EL (cell line): Measurements from ENCODE around the gene PHACTR3.
"Not testable (repeated sequence)": the region's sequence is repeated elsewhere in the genome, so short reads cannot be mapped to it uniquely, and the experiment has no call there.

ENCODE experiments used
- DNase-seq: peaks from one replicate; pipeline ENCODE4 v3.0.0-alpha.2; 2016

The PHACTR3 gene

GRCh38 chr20:59591061-59591460, 13.3 kb upstream of the PHACTR3 start:
- no peak for DNase-seq

- DNase-seq: no peak
Measured at GRCh38 chr20:59596690-59597089, 7.7 kb upstream of the PHACTR3 start.

GRCh38 chr20:59597240-59597639, 7.1 kb upstream of the PHACTR3 start:
- no peak for DNase-seq

DNA sequence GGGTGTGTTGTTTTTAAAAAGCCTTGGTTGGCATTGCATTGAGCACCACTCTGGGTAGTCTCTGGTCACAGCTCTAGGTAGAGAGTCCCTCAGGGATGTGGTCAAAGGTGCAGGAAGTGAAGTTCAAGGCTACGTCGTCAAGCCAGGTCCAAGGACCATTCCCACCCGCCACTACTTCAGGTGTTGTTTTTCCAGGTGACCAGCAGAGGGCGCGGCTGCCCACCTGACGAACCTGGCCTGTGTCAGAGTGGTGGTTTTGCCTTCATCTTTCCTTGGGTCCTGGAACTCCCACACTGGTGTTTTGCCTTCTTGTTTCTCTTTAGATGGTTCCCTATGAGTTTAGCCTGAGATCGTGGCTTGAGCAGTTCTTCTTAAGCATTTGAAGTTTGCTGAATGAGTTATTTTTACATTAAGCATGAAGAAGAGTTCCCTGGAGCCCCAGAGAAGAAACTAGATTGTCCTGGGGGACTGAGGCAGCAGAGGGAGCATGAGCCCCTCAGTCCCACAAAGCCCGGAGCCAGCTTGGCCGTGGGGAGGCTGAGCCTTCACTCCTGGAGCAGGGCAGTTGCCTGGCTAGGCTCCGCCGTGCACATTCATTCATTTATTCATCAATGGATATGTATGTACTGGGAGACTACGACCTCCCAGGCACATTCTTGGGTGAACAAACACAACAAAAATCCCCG, 5.6 kb upstream of the PHACTR3 start:
- peak; percentile 21 for DNase-seq

- no peak for DNase-seq
Measured at GRCh38 chr20:59599941-59600340, 4.4 kb upstream of the PHACTR3 start.

GRCh38 chr20:59600472-59600871, 3.9 kb upstream of the PHACTR3 start:
- no peak for DNase-seq

DNA sequence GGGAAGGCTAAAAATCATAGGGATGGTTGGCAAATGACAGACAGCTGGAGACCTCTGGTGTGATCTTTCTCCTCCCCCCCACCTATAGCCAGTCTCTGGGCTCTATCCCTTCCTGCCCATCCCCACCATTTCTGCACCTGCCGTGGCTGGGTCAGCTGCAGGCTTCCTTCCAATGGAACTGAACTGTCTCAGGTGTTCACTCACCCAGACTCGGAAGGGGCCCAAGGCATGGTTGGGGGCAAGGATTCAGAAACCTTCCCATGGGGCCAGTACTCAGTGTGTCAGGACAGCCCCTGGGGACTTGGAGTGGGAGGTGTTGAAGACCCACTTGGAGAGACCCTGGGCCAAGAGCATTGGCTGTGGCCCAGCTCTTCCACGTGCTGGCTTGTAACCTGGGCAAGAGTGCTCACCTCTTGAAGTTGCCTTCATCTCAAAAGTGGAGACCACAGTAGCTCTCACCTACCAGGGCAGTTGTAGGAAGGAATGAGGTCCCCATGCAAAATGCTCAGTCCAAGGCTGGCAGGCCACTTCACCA, 1.7 kb upstream of the PHACTR3 start:
- DNase-seq: no peak

- DNase-seq: no peak
Measured at GRCh38 chr20:59603176-59603575, 1.2 kb upstream of the PHACTR3 start.

GRCh38 chr20:59604741-59605600, 631 bp downstream of the PHACTR3 start:
- no peak for DNase-seq

DNA sequence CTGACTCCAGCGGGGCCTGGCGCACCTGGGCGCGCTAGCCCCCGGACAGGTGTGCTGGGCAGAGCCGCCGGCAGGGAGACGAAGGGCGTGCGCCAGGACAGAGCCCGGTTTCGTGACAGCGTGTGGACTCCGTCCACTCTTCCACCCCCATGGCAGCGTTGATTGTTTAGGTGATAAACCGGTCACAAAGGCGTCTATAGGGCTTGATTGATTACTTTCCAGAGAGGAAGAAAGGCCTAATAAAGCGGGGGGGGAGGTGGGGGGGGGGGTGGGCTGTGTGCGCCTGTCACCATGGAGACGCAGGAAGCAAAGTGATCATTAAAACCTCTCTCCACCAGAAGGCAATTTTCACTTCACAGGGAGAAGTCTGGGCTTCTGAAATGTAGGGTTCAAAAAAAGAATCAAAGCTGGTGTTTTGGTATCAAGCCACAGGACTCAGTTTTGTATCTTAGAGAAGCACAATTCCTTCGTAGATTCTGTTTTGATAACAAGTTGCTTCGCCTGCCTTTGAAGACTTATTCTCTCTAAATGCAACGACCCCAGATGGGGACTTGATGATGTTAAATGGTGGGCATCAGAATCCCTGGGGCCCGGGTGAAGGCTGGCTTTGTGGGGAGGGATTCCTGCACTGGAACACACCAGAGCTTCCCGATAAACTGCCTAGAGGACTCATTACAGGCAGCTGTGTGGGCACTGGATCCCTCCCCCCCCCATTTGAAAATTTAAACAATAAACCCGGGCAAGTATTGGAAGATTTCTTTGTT, 1.4 kb downstream of the PHACTR3 start:
- DNase-seq: no peak

GRCh38 chr20:59606566-59606965, 2.2 kb downstream of the PHACTR3 start:
- DNase-seq: no peak

DNA sequence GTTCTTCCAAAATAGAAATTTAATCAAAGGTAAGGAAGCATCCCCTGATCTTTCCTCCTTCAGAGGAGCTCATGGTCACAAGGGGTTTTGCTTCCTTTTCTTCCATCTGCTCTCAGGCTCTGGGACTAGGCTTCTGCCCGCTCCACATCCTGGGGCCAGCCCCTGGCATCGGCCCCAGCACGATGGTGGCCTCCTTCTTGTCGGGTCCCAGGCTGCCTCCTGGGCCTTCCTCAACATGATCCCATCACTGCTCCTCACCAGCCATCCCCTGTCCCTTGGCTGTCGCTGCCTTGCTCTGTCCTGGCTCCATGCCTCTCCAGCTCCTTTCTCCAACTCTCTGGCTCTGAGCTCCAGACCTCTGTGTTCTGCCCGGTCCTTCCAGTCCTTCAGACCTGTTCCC, 4.1 kb downstream of the PHACTR3 start:
- no peak for DNase-seq

GRCh38 chr20:59608871-59609270, 4.5 kb downstream of the PHACTR3 start:
- no peak for DNase-seq

DNA sequence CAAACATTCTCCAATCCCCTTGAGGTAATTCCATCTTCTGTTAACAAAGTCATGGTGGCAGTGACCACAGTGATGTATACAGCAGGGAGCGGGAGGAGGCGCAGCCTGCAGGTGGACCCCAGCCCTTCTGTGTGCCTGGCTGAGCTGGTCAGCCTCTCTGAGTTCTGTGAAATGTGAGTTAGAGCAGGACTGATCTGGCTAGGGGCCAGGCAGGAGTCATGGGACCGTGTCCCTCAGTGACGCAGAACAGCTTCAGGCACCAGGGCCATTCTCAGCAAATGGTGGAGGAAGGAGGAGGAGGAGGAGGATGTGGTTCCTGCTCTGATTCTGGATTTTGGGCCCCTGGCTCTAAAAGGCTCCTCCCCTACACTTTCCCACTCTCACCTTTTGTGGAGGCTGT, 6.9 kb downstream of the PHACTR3 start:
- no peak for DNase-seq

- DNase-seq: no peak
Measured at GRCh38 chr20:59613861-59614260, 9.5 kb downstream of the PHACTR3 start.

GRCh38 chr20:59614714-59615113, 10.4 kb downstream of the PHACTR3 start:
- no peak for DNase-seq

DNA sequence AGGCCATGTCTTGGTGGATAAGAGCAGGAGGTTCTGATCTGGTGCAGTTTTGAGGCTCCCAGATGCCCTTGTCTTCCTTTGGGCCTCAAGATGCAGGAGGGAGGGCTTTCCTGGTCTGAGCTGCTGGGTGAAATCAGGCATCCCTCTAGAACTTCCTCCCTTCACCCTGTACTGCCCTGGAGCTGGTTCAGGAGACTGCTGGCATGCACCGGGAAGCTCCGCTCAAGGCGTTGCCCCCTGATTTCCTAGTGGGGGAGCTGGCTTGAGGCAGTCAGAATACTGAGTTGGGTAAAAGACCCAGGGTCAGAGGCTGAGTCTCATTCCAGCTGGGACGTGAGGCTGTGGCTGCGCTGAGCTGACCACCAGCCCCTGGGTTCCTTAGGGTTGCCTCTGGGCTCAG, 12.0 kb downstream of the PHACTR3 start:
- no peak for DNase-seq

DNA sequence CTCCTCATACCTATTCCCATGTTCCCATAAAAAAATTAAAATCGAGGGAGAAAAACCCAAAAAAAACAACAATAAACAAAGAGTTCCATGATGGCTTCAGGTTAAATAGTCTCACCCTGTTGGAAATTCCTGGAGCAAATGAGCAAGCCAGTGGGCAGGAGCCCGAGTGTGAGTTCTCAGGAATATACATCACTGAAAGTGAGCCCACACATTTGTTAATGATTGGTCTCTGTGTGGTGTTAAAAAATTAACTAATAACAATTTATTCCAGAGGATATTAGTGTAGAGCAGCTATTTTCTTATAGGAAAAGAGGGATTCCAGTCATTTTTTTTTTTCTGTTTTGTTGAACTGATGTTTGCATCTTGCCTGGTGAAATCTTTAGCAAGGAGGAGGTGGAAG, 12.9 kb downstream of the PHACTR3 start:
- no peak for DNase-seq

DNA sequence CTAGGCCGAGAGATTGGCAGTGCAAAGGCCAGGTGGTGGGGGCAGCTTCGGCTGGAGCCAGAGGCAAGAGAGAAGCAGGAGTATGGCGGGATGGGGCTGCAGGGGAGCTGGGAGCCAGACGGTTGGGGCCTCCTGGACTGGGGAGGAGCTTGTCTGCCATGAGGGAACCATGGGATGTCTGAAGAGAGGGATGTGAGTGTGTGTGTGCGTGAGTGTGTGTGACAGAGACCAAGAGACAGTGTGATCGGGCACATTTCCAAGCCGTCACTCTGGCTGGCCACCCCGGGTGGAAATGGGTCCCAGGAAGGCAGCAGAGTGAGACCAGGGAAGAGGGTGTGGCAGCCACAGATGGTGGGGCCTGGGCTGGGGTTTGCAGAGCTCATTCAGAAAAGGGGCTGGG, 13.8 kb downstream of the PHACTR3 start:
- DNase-seq: no peak

DNA sequence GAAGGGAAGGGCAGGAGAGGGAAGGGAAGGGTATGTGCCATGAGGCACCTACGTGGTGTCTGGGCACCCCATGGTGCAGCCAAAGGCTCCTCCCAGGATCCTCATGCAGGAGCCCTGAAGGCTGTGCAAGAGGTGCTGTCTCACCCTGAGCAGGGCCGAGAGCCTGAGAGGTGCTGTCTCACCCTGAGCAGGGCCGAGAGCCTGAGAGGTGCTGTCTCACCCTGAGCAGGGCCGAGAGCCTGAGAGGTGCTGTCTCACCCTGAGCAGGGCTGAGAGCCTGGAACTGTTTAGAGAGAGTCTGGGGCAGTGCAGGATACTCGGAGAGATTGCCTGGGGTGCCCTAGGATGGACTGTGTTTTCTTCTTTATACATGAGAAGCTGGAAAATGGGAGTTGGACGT, 14.2 kb downstream of the PHACTR3 start:
- not testable (repeated sequence) for DNase-seq

DNA sequence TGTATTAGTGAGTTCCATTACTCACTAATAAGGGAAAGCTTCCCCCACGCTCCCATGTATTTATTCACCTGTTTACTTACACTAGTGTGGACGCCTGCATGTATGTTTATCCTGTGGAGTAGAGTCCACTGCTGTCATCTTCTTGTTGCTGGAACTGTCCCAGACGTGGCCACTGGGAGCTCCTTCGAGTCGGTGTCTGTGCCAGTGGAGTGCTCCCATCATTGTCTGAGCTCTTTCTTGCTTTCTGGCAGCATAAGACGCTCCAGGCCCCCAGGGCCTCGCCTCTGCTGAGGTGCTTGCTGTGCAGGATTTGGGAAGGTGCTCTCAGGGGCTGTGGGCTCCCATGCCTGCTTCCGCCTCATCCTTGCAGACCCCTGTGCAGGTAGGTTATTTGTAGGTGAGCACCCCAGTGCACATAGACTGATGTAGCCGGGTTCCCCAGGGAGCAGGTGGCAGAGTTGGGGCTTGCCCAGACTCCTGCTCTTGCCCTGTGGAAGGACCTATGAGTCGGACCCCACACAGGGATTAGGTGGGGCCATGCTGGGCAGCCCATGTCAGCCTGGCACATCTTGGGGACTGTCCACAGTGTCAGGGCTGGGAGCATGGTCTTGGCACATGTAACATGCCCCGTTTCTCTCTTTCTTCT, 16.6 kb downstream of the PHACTR3 start:
- DNase-seq: no peak

- no peak for DNase-seq
Measured at GRCh38 chr20:59622496-59622895, 18.2 kb downstream of the PHACTR3 start.

DNA sequence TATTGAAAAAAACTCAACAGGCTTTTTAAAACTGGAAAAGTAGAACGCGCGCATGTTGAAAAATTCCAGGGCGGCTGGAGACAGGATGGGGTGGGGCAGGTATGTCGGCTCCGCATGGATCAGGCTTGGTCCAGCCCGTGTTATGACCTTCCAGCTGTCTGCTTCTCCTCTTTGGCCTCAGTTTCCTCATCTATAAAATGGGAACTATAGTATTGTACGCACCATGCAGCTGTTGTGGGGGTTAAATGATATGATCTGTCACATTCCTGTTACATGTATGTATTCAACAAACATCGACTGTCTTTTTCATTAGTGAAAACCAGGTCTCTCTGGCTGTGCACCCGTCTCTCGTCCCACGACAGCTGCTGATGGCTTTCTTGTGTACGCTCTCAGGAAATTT, 18.8 kb downstream of the PHACTR3 start:
- DNase-seq: no peak
